ENCODE measurements around the gene BAG2. TPM values are rescaled to one million over a fixed set of nuclear protein-coding genes. Genes with fewer than 3 reads are reported as not detected.

The BAG2 gene
- total RNA-seq, 2 experiments from 2014 or later: 9.6 to 10.3 TPM

DNA sequence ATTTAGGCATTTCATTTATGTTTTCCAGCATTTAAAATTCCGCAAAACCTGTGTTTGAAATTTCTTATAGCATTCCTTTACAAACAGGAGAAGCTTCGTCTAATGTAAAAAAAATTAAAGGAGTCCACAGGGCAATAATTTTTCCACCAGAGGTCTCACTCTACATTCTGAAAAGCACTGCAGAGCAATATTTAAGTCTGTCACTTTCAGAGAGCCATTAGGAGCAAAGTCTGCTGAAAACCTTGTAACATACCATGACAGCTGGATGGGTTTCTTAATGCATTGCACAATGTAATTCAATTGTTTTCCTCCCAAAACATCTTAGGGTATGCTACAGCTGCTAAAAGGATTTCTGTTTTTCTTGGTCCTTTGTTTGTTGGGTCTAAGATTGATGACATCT is 18.0 kb downstream of the BAG2 start:
- Mint-ChIP-seq H3K27ac (no peak overlapping the region), H3K36me3 (peaks cover 34% of the 10 kb centered on the region), H3K27me3 (no peaks in the 10 kb centered on the region), H3K9me3 (ENCODE audit: low read depth) (no peaks in the 10 kb centered on the region), H3K4me3 (no peak overlapping the region), H3K4me1 (no peaks in the 10 kb centered on the region)
- DNase-seq (no peak), ATAC-seq (no peak)
- CTCF ChIA-PET: interaction anchor here (0.9 to 1.9 kb wide), 4 partner anchors 124 to 287 kb away, joined by 3 to 8 read pairs (median 4); no protein-coding TSS in a partner anchor

DNA sequence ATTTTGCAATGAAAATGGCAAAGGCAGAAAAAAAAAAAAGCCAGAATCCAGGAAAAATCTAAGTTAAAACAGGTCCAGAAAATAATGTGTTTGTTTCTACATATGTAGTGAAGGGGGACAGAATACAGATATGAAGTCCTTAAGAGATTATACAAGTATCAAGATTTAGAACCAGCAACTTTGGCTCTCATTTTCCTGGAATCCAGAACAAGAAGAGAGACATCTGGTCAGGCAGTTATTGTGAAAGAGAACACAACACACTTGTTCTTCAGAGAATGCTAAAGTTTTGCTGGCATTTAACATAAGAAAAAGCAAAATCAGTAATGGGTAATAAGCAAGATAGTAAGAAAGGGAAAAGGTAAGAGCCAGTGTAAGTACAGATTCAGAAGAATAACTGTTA is 21.1 kb downstream of the BAG2 start:
- ATAC-seq (no peak), DNase-seq (no peak)
- H3K4me3 Mint-ChIP-seq: no peak overlapping the region
- CTCF ChIA-PET: no interaction called here
- H3K27me3 Mint-ChIP-seq: no peaks in the 10 kb centered on the region
- H3K4me1 Mint-ChIP-seq: no peaks in the 10 kb centered on the region
- H3K9me3 Mint-ChIP-seq (ENCODE audit: low read depth): no peaks in the 10 kb centered on the region
- H3K27ac Mint-ChIP-seq: no peak overlapping the region
- H3K36me3 Mint-ChIP-seq: peaks cover 21% of the 10 kb centered on the region

DNA sequence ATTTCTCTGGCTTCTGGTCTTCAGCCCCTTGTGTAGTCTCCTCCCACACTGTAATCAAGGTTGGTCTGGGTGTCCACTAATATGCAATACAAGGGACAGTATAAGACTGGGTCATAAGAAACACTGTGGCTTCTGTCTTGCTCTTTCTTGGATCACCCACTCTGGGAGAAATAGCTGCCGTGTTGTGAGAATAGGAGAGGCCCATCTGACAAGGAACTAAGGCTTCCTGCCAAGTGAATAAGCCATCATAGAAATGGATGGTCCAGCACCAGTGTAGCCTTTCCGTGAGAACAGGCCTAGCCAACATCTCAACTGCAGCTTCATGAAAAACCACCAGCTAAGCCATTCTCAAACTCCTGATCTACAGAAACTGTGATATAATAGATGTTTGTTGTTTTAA is 23.3 kb downstream of the BAG2 start:
- H3K4me3 Mint-ChIP-seq: no peak overlapping the region
- no peaks in the 10 kb centered on the region for H3K9me3 Mint-ChIP-seq (ENCODE audit: low read depth)
- H3K27ac Mint-ChIP-seq: no peak overlapping the region
- H3K27me3 Mint-ChIP-seq: no peaks in the 10 kb centered on the region
- no peaks in the 10 kb centered on the region for H3K4me1 Mint-ChIP-seq
- peaks cover 16% of the 10 kb centered on the region for H3K36me3 Mint-ChIP-seq
- ATAC-seq (no peak), DNase-seq (no peak)
- CTCF ChIA-PET: interaction anchor here (1.4 kb wide), 1 partner anchor 26 kb away, joined by 3 read pairs; no protein-coding TSS in a partner anchor

DNA sequence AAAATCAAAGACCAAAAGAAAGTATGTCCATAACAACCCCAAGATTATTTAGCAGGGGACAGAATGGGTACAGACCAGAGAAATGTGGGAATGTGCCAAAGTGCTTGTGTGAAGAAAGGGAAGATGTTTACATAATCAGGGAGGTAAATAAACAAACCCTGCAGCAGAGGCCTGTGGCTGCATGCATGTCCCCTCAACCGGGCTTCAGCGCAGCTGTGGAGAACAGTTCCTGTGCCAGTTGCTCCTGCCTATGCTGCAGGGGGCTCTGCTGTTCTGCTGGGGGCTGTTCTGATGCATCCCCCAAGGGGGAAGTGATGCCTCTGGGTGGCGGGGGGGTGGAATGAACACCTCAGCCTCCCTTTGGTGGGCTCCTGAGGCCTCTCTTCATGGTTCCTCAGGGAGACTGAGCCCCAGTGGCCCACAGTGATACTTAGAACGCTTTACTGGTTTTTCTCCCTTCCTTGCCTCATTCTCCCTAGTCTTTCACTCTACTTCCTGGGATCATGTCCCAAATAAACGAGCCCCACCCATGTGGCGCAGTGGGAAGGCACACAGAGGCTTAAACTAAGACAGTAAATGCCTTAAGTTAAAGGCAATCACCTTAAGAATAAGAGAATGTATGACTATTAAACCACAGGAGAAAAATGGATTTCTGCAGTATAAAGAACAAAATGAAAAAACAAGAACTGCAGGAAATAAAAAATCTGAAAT is 27.0 kb downstream of the BAG2 start:
- ATAC-seq (no peak), DNase-seq (no peak)
- Mint-ChIP-seq H3K9me3 (ENCODE audit: low read depth) (no peaks in the 10 kb centered on the region), H3K27me3 (no peaks in the 10 kb centered on the region), H3K4me3 (no peak overlapping the region), H3K27ac (no peak overlapping the region), H3K4me1 (no peaks in the 10 kb centered on the region), H3K36me3 (peaks cover 2% of the 10 kb centered on the region)
- CTCF ChIA-PET: no interaction called here

GRCh38 chr6:57201718-57202117 is 29.6 kb downstream of the BAG2 start:
- no peak for DNase-seq
- ATAC-seq: no peak
- no peaks in the 10 kb centered on the region for H3K27me3 Mint-ChIP-seq
- peaks cover 7% of the 10 kb centered on the region for H3K4me1 Mint-ChIP-seq
- no peaks in the 10 kb centered on the region for H3K9me3 Mint-ChIP-seq (ENCODE audit: low read depth)
- peaks cover 2% of the 10 kb centered on the region for H3K36me3 Mint-ChIP-seq
- H3K4me3 Mint-ChIP-seq: no peak overlapping the region
- CTCF ChIA-PET: no interaction called here
- no peak overlapping the region for H3K27ac Mint-ChIP-seq

- no peak overlapping the region for H3K27ac Mint-ChIP-seq
- ATAC-seq (no peak), DNase-seq (no peak)
- H3K9me3 Mint-ChIP-seq (ENCODE audit: low read depth): no peaks in the 10 kb centered on the region
- H3K36me3 Mint-ChIP-seq: peaks cover 1% of the 10 kb centered on the region
- CTCF ChIA-PET: no interaction called here
- peaks cover 18% of the 10 kb centered on the region for H3K4me1 Mint-ChIP-seq
- no peak overlapping the region for H3K4me3 Mint-ChIP-seq
- H3K27me3 Mint-ChIP-seq: no peaks in the 10 kb centered on the region
These were observed 33.6 kb downstream of the BAG2 start for GRCh38 chr6:57205550-57206328.

DNA sequence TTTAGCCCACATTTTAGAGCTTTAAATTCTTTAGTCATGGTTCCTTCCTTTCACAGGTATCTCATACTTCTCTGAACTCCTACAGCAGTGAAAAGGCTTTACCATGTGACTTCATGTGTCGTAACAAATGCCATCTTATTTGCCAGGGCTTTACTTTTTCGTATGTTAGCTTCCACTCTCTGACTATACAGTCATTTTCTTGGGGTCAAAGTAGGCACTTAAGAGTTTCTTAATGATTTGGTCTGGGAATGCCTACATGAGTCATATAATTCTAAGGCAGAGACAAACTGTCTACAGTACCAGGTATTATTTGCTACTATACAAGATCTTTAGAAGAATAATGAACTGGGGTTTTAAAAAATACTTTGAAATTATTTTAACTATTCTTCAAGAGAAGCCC is 35.0 kb downstream of the BAG2 start:
- Mint-ChIP-seq H3K9me3 (ENCODE audit: low read depth) (no peaks in the 10 kb centered on the region), H3K4me1 (peaks cover 18% of the 10 kb centered on the region), H3K27me3 (no peaks in the 10 kb centered on the region), H3K36me3 (peaks cover 1% of the 10 kb centered on the region), H3K27ac (no peak overlapping the region), H3K4me3 (no peak overlapping the region)
- CTCF ChIA-PET: no interaction called here
- ATAC-seq (no peak), DNase-seq (no peak)

DNA sequence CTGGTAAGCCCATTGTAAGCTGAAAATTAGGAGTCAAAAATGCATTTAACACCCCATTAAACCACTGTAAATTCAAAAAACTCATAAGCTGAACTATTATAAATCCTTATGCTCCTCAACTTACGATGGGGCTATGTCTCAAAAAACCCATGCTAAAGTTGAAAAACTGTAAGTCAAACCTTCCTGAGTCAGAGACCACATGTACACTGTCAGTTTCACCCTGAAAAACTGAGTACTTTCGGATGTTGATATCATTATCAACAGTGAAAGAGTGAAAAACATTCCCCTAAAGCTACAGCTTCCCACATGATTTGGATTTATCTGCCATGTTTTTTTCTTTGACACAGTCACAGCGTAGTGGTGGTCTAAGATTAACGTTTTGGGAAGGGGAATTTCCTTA is 35.7 kb downstream of the BAG2 start:
- no peaks in the 10 kb centered on the region for H3K9me3 Mint-ChIP-seq (ENCODE audit: low read depth)
- H3K36me3 Mint-ChIP-seq: peaks cover 1% of the 10 kb centered on the region
- H3K27ac Mint-ChIP-seq: no peak overlapping the region
- CTCF ChIA-PET: interaction anchor here (1.4 kb wide), 1 partner anchor 14 kb away, joined by 4 read pairs; no protein-coding TSS in a partner anchor
- H3K4me1 Mint-ChIP-seq: peaks cover 18% of the 10 kb centered on the region
- H3K27me3 Mint-ChIP-seq: no peaks in the 10 kb centered on the region
- no peak overlapping the region for H3K4me3 Mint-ChIP-seq
- no peak for ATAC-seq
- no peak for DNase-seq

DNA sequence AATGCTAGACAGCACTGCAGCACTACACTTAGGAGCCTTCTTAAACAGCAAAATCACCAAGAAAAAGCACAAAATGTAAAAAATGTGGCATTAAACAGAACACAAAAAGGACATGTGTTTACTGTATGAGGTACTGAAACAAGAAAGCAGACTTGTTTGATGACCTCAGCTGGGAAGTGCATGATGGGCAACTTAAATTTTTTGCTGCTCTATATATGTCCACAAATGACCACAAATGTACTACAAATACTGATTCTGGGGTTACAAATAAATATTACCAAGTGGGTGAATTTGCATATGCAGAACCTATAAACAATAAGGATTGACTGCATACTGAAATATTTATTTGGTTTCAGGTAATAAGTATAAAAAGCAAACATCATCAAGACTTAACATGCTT is 36.9 kb downstream of the BAG2 start:
- Mint-ChIP-seq H3K4me1 (peaks cover 18% of the 10 kb centered on the region), H3K9me3 (ENCODE audit: low read depth) (no peaks in the 10 kb centered on the region), H3K36me3 (peaks cover 3% of the 10 kb centered on the region), H3K27me3 (no peaks in the 10 kb centered on the region), H3K27ac (no peak overlapping the region), H3K4me3 (no peak overlapping the region)
- CTCF ChIA-PET: interaction anchor here (1.4 kb wide), 1 partner anchor 13 kb away, joined by 4 read pairs; no protein-coding TSS in a partner anchor
- DNase-seq (no peak), ATAC-seq (no peak)

DNA sequence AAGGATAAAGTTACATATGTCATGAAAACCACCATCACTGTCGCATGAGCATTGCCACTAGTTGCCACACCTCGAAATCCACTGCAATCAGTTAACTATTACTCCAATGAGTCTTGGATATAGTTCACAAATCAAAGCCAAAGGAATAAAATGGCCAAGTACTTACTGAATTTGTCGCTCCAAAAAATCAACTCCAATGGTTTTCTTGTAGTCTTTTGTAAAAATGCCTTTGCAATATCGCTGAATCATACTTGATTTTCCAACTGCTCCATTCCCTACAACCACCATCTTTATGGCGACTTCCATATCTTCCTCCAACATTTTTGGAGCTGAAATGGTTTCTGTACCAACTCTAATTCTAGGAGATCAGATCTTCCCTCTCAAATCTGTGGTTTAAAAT is 37.9 kb downstream of the BAG2 start:
- DNase-seq (no peak), ATAC-seq (no peak)
- peaks cover 21% of the 10 kb centered on the region for H3K4me1 Mint-ChIP-seq
- peaks cover 7% of the 10 kb centered on the region for H3K36me3 Mint-ChIP-seq
- H3K4me3 Mint-ChIP-seq: no peak overlapping the region
- CTCF ChIA-PET: no interaction called here
- H3K27me3 Mint-ChIP-seq: no peaks in the 10 kb centered on the region
- no peaks in the 10 kb centered on the region for H3K9me3 Mint-ChIP-seq (ENCODE audit: low read depth)
- no peak overlapping the region for H3K27ac Mint-ChIP-seq

DNA sequence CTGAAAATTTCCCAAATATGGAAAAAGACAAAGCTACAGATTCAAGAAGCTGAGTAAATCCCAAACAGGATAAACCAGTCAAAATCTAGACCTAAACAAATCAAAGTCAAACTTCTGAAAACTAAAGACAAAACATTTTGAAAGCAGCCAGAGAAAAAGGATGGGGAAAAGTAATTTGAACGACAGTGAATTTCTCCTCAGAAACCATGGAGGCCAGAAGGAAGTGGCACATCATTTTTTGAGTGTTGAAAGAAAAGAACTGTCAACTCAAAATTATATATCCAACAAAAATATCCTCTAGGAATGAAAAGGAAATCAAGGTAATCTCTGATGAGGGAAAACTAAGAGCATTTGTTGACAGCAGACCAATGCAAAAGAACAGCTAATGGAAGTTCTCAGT is 43.1 kb downstream of the BAG2 start:
- no peak overlapping the region for H3K4me3 Mint-ChIP-seq
- H3K9me3 Mint-ChIP-seq (ENCODE audit: low read depth): peaks cover 1% of the 10 kb centered on the region
- H3K36me3 Mint-ChIP-seq: peaks cover 21% of the 10 kb centered on the region
- CTCF ChIA-PET: no interaction called here
- ATAC-seq (no peak), DNase-seq (no peak)
- peaks cover 16% of the 10 kb centered on the region for H3K4me1 Mint-ChIP-seq
- no peak overlapping the region for H3K27ac Mint-ChIP-seq
- peaks cover 3% of the 10 kb centered on the region for H3K27me3 Mint-ChIP-seq

DNA sequence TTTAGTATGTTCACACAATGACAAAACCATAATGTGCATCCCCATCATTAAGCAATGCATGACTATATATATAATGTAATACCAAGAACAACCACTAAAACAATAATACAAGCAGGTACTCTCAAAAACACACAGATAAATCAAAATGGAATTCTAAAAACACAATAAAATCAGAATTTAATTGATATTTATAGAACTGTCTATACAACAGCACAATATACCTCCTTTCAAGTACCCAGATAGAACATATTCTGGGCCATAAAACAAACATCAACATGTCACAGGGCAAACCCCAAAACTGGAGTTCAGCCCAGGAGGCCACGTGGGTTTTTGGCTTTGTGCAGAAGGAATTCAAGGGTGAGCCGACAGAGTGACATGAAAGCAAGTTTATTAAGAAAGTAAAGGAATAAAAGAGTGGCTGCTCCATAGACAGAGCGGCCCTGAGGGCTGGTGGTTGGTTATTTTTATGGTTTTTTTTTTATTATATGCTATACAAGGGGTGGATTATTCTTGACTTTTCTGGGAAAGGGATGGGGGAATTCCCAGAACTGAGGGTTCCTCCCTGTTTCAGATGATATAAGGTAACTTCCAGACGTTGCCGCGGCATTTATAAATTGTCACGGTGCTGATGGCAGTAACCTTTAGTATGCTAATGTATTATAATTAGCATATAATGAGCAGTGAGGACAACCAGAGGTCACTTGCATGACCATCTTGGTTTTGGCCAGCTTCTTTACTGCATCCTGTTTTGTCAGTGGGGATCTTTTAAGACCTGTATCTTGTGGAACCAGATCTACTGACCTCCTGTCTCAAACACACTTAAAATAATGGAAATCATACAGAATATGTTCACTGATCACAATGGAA is 44.3 kb downstream of the BAG2 start:
- Mint-ChIP-seq H3K27me3 (peaks cover 3% of the 10 kb centered on the region), H3K27ac (no peak overlapping the region)

GRCh38 chr6:57217270-57217669 is 45.1 kb downstream of the BAG2 start:
- DNase-seq: no peak
- Mint-ChIP-seq H3K9me3 (ENCODE audit: low read depth) (peaks cover 1% of the 10 kb centered on the region), H3K4me1 (peaks cover 25% of the 10 kb centered on the region), H3K27ac (no peak overlapping the region), H3K27me3 (peaks cover 3% of the 10 kb centered on the region), H3K4me3 (no peak overlapping the region), H3K36me3 (peaks cover 26% of the 10 kb centered on the region)
- CTCF ChIA-PET: no interaction called here
- no peak for ATAC-seq

More for the DNA sequence above, 44.3 kb downstream of the BAG2 start:
- DNase-seq (no peak), ATAC-seq (no peak)
- Mint-ChIP-seq H3K4me3 (no peak overlapping the region), H3K36me3 (peaks cover 25% of the 10 kb centered on the region), H3K4me1 (peaks cover 25% of the 10 kb centered on the region), H3K9me3 (ENCODE audit: low read depth) (peaks cover 1% of the 10 kb centered on the region)
- CTCF ChIA-PET: no interaction called here
